DOHH2 (cell line): ENCODE data around the gene CRIM1.

ENCODE experiments used
- H3F3A ChIP-seq: fragments of 200-600 bp; sonication (generic), shearing (Covaris generic); 2 replicates; pipeline ENCODE4 v1.6.0; 2016; ENCODE audit warnings: antibody characterized with exemption, mild to moderate bottlenecking; ENCODE audit not compliant: control insufficient read depth, insufficient read depth
- H3K27ac ChIP-seq: fragments of 200-600 bp; sonication (generic); 2 replicates; pipeline ENCODE4 v1.5.1; 2014; ENCODE audit warnings: low read depth, mild to moderate bottlenecking, low read length, moderate library complexity
- H3K27me3 ChIP-seq: fragments of 200-600 bp; sonication (generic); 2 replicates; pipeline ENCODE4 v1.6.1; 2014; ENCODE audit warnings: mild to moderate bottlenecking, low read length, mixed read lengths; ENCODE audit not compliant: control insufficient read depth
- H3K36me3 ChIP-seq: fragments of 200-600 bp; sonication (generic); 2 replicates; pipeline ENCODE4 v1.6.1; 2014; ENCODE audit warnings: mild to moderate bottlenecking, low read length, moderate library complexity, mixed read lengths; ENCODE audit not compliant: control insufficient read depth
- H3K4me1 ChIP-seq: fragments of 200-600 bp; sonication (generic); 2 replicates; pipeline ENCODE4 v1.6.1; 2014; ENCODE audit warnings: mild to moderate bottlenecking, low read length, mixed read lengths; ENCODE audit not compliant: control insufficient read depth
- H3K4me2 ChIP-seq: fragments of 200-600 bp; sonication (generic); 2 replicates; pipeline ENCODE4 v1.6.0; 2014; ENCODE audit warnings: mild to moderate bottlenecking, low read length, moderate library complexity
- H3K4me3 ChIP-seq: fragments of 200-600 bp; sonication (generic); 2 replicates; pipeline ENCODE4 v1.5.1; 2014; ENCODE audit warnings: mild to moderate bottlenecking, low read length, mixed read lengths
- H3K79me2 ChIP-seq: fragments of 200-600 bp; sonication (generic); 2 replicates; pipeline ENCODE4 v1.6.1; 2014; ENCODE audit warnings: mild to moderate bottlenecking, low read length, mixed read lengths; ENCODE audit not compliant: control insufficient read depth
- H3K9me2 ChIP-seq: fragments of 200-600 bp; sonication (generic); replicated peaks from 2 replicates; pipeline ENCODE4 v1.6.1; 2014; ENCODE audit warnings: mild to moderate bottlenecking, low read length, mixed read lengths; ENCODE audit not compliant: control insufficient read depth
- H3K9me3 ChIP-seq: fragments of 200-600 bp; sonication (generic); 2 replicates; pipeline ENCODE4 v1.6.1; 2014; ENCODE audit warnings: antibody characterized with exemption, low read length, mixed read lengths; ENCODE audit not compliant: control insufficient read depth, insufficient read depth
- H4K20me1 ChIP-seq: fragments of 200-600 bp; sonication (generic); 2 replicates; pipeline ENCODE4 v1.6.0; 2014; ENCODE audit warnings: low read depth, mild to moderate bottlenecking, antibody characterized with exemption, low read length, moderate library complexity; ENCODE audit not compliant: control insufficient read depth, insufficient read depth
- EZH2phosphoT487 ChIP-seq: fragments of 200-600 bp; sonication (generic); IDR thresholded peaks from 2 replicates; pipeline ENCODE4 v1.6.1; 2017; ENCODE audit warnings: borderline replicate concordance, mild to moderate bottlenecking, antibody characterized with exemption, low read length, moderate library complexity, mixed read lengths
- TF ChIP-seq, protein P1 (sequence below): fragments of 200-600 bp; sonication (generic); IDR thresholded peaks from one replicate; pipeline ENCODE4 v1.5.1; 2014; ENCODE audit warnings: antibody characterized with exemption, mild to moderate bottlenecking, low read depth, low read length; ENCODE audit not compliant: poor library complexity, severe bottlenecking

The CRIM1 gene

DNA sequence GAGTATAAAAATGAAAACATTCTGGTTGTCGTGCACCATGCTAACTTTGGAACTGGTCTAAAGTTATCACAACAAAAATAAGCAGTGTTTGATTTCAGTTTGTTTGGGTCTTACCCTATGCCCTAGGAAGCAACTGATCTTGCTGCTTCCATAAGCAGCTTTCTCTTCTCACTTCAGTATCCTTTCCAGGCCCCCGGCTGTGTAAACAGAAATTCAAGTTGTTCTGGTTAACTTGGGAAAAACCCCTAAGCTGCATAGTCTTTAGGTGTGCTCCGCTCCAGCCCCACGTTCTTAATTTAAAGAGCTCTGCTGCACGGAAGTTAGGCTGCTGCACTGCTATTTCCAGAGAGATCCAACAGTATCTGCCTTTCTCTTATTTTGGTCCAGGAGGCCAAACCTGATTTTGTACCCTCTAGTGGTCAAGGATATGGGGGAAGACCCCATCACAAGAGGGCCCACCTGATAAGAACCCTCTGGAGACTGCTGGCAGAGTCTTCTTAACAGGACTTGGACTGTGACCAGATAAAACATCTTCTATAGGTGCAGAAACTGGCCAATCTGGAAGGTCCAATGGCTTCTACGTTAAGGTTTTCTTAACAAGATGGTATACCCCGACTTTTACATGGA is 173.3 kb downstream of the CRIM1 start:
- Histone ChIP-seq H3K79me2 (no peaks in the 10 kb centered on the region), H3K9me3 (peaks cover 2% of the 10 kb centered on the region; the same call in 1 of the 2 replicates), H3F3A (no peaks in the 10 kb centered on the region; the same call in 1 of the 2 replicates), H3K4me1 (no peaks in the 10 kb centered on the region), H4K20me1 (no peaks in the 10 kb centered on the region), H3K4me2 (no peak overlapping the region), H3K9me2 (no peaks in the 10 kb centered on the region), H3K27ac (no peak overlapping the region), H3K4me3 (no peak overlapping the region), H3K36me3 (peaks cover 41% of the 10 kb centered on the region), H3K27me3 (no peaks in the 10 kb centered on the region)
- TF ChIP-seq EZH2phosphoT487 = no peak

DNA sequence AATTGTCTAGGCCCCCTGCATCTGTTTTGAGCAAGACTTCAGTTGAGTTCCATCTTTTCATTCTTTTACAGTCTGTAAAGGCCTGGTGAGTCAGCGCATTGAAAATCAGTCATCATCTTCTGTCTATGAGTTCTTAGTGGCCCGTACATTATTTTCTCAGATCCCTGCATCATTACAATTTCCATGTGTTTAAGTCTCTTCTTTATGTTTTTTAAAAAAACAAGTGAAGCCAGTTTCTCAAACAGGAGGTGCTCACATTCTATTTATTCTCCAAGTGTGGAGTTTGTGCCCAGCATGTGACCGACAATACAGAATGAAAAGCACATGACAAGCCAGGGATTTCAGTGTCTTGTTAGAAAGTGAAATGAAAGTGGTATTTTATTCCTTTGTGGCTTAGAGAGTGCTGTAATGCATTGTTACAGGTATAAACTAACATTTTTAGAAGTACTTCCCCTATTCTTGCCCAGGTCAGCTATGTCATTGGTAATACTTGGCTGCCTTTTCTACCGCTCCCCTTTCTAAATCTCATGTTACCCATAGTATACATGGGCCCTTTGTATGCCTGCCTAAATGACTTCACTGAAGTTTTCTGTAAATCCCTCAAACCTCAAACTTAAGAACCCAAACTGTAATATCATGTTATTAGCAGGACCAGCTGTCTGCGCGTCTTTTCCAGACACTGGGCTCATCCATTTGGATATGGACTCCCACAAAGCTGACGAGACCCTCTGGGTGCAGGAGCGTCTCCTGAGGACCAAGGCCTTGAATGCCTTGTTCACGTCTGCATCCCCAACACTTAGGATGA is 174.8 kb downstream of the CRIM1 start:
- no peak overlapping the region for H3K4me2 ChIP-seq
- H3K9me2 ChIP-seq = no peaks in the 10 kb centered on the region
- H4K20me1 ChIP-seq = no peaks in the 10 kb centered on the region
- H3K4me3 ChIP-seq = no peak overlapping the region
- no peaks in the 10 kb centered on the region for H3K27me3 ChIP-seq
- H3K4me1 ChIP-seq = no peaks in the 10 kb centered on the region
- no peaks in the 10 kb centered on the region; the same call in 1 of the 2 replicates for H3F3A ChIP-seq
- TF ChIP-seq, protein P1, sequence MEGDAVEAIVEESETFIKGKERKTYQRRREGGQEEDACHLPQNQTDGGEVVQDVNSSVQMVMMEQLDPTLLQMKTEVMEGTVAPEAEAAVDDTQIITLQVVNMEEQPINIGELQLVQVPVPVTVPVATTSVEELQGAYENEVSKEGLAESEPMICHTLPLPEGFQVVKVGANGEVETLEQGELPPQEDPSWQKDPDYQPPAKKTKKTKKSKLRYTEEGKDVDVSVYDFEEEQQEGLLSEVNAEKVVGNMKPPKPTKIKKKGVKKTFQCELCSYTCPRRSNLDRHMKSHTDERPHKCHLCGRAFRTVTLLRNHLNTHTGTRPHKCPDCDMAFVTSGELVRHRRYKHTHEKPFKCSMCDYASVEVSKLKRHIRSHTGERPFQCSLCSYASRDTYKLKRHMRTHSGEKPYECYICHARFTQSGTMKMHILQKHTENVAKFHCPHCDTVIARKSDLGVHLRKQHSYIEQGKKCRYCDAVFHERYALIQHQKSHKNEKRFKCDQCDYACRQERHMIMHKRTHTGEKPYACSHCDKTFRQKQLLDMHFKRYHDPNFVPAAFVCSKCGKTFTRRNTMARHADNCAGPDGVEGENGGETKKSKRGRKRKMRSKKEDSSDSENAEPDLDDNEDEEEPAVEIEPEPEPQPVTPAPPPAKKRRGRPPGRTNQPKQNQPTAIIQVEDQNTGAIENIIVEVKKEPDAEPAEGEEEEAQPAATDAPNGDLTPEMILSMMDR = no peak
- no peak for TF ChIP-seq EZH2phosphoT487
- peaks cover 34% of the 10 kb centered on the region for H3K36me3 ChIP-seq
- peaks cover 2% of the 10 kb centered on the region; the same call in 1 of the 2 replicates for H3K9me3 ChIP-seq
- no peaks in the 10 kb centered on the region for H3K79me2 ChIP-seq
- H3K27ac ChIP-seq = no peak overlapping the region

DNA sequence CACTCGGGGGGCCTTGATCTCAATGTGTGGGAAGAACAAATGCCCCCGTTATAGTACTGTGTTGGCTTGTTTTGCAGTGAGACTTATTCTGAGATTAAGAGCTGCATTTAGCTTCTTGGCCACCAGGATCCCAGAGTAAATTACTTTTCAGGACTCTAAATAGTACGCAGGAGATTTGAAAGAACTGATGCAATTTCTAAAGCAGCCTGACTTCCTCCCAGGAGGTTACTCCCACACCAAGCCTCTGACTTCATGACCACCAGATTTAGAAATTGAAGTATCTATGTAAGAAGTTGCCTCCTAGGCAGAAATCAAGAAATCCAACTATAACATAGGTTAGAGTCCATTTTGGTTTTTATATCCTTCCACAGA is 175.4 kb downstream of the CRIM1 start:
- Histone ChIP-seq H4K20me1 (no peaks in the 10 kb centered on the region), H3K27me3 (no peaks in the 10 kb centered on the region), H3K36me3 (peaks cover 32% of the 10 kb centered on the region), H3K79me2 (no peaks in the 10 kb centered on the region), H3K27ac (no peak overlapping the region), H3K4me1 (no peaks in the 10 kb centered on the region), H3K9me2 (no peaks in the 10 kb centered on the region), H3F3A (no peaks in the 10 kb centered on the region; the same call in 1 of the 2 replicates), H3K4me2 (no peak overlapping the region), H3K4me3 (no peak overlapping the region), H3K9me3 (peaks cover 2% of the 10 kb centered on the region; the same call in 1 of the 2 replicates)
- no peak for TF ChIP-seq EZH2phosphoT487
- TF ChIP-seq, protein P1 = no peak
